ENCODE measurements around the gene MDFIC.

- TF ChIP-seq POLR2A (IDR thresholded peaks at IDR 0.05; ENCODE audit: low read depth, low read length) (no peak), SPI1 (IDR thresholded peaks at IDR 0.05; ENCODE audit: low read depth, low read length) (no peak), POLR2AphosphoS5 (IDR thresholded peaks at IDR 0.05; ENCODE audit: low read depth, low read length) (no peak), TAF1 (IDR thresholded peaks at IDR 0.05; ENCODE audit: low read depth, low read length) (no peak)
Observed at GRCh38 chr7:114928060-114928459, 6.2 kb downstream of the MDFIC start.
